Amniotic epithelial cell (primary cell): ENCODE data around the gene GBX2.

Experiments
- DNase-seq: peaks from one replicate; pipeline ENCODE4 v3.0.0-alpha.2; 2010; ENCODE audit warnings: low read depth

The GBX2 gene

GRCh38 chr2:236180831-236181453 lies 12.8 kb upstream of the GBX2 start:
- DNase-seq, result peak; percentile 55

DNA sequence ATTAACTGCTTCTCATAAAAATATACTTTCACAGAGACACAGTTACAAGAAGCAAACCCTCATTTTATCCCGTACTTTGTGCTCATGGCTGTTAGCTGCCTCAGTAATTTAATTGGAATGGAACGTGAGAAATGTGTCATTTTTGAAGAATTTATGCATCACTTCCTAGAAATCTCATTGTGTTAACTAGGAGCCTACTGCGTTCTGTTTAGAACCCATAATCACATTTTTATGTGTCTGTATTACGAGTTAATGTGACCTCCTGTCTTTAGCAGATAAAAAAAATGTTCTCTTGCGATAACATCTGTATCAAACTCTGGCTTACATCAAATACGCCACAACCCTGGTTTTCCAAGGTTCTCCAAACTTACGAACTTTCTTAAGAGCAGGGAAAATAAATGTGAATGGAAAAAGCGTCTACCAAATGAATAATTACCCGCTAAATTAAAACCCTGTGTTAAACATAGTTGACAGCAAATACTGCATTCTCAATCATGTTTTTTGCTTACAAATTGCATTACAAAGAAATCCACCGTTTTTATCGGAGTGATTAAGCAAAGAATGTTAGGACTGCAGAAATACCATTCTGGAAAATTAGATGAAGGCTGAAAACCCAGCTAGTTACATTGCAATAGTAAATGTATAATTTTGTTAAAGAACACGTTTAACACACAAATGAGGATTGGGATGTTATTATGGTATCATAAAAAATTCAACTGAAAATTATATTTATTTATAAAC lies 12.1 kb upstream of the GBX2 start:
- DNase-seq, result peak; percentile 51

DNA sequence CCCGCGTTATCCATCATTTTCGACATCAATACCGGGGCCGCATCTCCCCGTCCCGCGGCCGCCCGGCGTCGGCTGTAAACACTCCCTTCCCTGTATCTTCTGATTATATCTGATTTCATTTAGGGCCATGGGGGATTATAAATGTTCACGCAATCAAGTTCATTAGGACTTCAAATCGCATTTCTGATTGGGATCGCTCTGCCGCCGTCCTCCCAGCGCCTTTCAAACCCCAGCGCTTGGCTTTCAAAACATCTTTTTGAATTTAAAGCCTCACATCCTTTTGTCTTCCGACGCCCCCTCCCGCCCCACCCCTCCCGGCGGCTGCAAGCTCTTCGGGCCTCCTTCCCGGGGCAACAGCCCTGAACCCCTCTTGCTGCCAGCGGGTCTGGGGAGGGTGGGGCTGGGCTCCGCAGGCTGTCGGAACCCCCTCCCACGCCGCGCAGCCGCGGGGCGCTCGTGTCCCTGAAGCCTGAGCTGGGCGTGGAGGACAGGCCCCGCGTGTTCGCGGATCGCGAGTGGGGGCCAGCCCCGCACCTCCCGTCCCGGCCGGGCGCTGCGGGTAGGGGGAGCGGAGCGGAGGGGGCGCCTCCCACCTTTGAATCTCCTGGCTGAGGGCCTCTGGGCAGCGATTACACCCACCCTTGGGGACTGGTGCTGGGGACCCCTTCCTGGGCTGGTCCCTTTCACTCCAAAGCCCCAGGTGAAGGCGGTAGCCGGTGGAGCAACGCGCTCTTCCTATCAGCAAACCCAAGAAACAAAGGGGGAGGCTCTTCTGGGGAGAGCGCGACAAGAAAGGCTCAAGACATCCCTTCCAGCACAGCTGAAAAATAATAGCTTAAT lies 11.3 kb upstream of the GBX2 start:
- no peak for DNase-seq

DNA sequence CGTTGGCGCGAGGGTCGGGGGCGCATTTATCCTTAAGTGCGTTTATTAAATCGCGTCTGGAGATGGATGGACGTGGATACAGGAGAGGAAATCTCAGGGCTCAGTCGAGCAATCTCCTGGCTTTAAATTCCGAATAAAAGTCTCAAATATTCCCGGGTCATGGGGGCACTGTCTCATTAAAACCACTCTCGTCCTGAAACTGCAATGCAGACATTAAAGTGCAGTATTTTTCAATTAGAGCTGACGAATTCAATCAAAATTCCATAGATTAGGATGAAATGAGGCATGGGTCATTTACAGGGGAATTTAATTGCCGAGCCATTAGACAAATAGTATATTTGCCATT lies 10.7 kb upstream of the GBX2 start:
- no peak for DNase-seq

- peak; percentile 24 for DNase-seq
Measured at GRCh38 chr2:236177967-236178889, 10.0 kb upstream of the GBX2 start.

GRCh38 chr2:236177604-236177966 lies 9.4 kb upstream of the GBX2 start:
- no peak for DNase-seq

DNA sequence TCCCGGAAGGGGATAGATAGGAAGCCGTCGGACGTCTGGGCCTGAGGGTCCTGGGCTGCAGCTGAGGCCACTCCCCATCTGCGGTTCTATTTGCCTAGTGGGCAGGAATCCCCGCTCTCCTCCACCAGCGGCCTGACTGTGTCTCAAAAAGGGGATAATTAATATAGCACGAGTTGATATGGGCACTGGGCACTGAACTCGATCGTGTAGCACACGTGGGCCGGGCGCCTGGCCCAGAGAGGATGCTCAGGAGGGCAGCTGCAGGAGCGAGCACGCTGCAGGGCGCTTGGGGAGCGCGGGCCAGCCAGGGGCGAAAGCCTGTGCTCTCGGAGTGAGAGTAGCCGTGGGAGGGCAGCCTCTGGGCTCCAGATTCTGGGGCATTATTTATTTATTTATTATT lies 8.8 kb upstream of the GBX2 start:
- DNase-seq, result no peak

- DNase-seq, result no peak
Measured at GRCh38 chr2:236176417-236176816, 8.2 kb upstream of the GBX2 start.

DNA sequence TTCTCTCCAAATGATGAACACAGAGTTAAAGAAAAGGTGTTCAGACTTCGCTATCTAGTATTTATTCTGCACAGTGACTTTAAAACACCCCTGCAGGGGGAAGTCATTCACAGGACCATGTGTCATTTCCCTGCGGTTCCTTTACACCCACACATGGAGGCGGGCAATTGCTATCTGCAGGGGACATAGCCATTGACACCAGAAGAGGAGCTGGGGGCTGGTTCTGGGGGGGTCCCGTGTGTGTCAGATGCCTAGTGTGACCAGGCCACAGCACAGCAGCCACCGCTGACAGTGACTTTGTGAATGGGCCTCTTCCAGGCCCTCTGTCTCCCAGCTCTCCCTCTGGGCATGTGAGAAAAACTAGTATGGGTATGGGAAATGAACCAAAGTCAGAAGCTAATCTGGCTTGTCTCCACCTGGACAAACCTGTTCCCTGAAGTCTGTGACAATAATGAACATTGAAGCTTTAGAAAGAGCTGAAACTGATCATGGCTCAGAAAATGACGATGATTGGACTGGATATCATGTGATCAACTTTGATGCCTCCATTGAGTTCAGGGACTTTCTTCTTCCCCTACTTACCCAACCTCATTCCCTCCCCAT lies 7.5 kb upstream of the GBX2 start:
- no peak for DNase-seq

DNA sequence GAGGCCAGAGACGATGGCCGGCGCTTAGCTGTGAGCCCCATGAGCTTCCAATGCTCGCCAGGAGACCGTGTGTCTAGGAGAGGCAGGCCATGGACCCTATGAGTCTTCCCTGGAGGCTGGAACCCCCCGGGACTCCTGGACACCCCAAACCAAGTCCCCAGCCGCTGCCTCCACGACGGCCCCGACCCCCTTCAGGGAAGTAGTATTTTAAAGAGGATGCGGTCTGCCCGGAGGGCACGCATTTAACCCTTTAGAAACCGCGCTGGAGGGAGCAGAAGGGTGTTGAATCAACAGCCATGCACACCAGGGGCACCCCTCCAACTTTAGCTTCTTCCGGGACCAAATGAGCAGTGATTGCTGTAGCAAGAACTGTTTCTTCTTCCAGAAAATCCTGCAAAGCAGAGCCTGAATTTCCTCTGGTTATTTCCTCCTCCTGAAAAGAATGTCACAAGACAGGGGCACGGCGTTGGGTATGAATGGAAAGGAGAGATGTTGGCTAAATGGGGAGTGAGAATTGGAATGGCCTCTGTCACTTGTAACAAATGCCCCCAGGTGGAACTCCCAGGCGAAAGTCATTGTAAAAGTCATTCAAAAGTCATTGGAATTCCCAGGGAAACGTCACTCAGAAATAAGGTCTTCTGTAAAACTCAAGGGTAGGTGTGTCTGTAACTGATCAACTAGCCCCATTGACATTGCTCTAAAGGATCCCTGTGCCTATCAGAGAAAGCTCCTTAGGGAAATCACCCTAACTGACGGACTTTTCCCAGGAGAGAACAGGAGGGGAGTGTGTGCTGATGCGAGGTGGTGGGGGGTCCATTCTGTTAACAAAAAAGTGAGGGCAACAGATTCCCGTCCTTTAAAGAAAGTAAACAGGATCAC lies 5.8 kb upstream of the GBX2 start:
- DNase-seq, result no peak

DNA sequence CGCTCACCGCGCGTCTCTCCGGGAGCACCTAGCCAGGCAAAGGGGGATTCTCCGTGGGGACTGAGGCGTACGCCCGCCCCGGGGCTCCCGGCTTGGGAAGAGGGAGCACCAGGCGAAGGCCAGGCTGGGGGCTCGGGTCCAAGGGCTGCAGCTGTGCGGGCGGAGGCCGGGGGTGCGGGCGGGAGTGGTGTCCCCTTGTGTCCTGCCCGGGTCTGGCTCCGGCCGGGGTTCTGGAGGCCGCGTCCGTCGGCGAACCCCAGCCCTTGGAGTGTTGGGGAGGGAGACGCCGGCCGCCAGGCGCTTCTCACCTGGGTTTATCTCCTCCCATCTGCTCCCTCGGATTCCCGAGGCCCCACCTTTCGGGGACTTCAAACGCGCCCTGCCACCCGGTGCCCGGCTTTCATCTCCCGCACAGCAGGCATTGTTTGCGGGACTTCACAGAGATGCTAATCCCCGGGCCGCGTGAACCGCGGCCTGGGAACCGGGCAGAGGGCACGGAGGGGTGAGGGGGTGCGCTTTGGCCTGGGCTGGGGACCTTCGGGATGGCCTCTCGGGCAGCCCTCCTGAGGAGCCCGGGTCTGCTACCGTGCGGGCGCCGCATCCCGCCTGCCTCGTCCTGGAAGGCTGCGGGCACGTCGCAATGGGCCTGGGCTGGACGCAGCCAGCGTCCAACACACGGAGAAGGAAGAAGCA lies 5.0 kb upstream of the GBX2 start:
- no peak for DNase-seq

GRCh38 chr2:236172255-236173035 lies 4.3 kb upstream of the GBX2 start:
- no peak for DNase-seq

DNA sequence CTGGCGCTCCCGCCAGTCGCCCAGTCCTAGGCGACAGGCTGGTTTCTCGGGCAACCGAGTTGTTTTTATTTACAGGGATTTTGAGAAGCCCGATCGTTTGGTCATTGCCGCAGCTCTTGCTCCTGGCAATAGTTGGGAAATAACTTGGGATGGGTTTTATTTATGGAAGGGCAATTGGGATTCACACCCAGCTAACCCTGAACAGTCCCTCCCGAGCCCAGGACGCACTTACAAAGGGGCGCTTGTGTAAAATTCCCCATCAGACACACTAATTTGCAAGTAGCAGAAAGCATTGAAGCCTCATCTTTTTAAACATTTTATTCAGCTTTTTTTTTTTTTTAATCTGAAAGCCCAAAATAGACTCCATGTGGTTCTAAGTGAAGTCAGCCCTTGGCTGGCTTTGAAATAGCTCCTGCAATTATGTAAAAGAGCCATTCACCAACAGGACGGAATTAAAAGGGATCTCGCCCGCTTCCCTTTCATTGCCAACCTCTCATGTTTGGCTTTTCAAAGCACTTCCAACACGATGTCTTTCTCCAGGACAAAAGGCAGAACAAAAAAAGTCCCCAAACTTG lies 3.6 kb upstream of the GBX2 start:
- DNase-seq, result no peak

- no peak for DNase-seq
Measured at GRCh38 chr2:236171181-236171679, 3.0 kb upstream of the GBX2 start.

DNA sequence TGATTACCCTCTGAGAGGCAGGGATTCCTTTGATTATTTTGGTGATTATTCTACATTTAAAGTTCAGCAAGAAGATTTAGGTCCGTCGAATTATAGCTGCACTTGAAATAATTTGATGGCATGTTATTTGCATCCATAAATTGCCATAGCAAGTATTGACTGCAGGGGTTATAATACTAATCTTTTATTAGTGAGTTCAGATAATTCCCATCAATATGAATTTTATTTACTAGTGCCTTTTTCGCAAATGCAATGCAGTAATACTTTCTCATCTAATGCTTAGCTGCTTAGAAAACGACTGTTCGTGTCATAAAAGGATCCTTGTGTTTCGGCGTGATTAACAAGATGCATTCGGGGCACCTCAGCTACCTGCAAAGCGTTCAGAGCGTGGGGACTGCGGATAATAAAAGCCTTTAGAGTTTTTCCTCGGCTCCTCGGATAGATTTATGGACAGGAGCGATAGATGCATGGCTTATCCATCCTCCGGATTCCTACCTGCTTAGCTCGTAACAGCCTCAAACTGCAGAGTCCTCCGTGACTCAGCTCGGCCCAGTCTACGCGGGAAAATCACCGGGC lies 2.5 kb upstream of the GBX2 start:
- DNase-seq, result no peak

- DNase-seq, result no peak
Measured at GRCh38 chr2:236169741-236170589, 1.8 kb upstream of the GBX2 start.

GRCh38 chr2:236169151-236169721 lies 1.1 kb upstream of the GBX2 start:
- no peak for DNase-seq
